ENCODE results near the gene SRXN1.

DNA sequence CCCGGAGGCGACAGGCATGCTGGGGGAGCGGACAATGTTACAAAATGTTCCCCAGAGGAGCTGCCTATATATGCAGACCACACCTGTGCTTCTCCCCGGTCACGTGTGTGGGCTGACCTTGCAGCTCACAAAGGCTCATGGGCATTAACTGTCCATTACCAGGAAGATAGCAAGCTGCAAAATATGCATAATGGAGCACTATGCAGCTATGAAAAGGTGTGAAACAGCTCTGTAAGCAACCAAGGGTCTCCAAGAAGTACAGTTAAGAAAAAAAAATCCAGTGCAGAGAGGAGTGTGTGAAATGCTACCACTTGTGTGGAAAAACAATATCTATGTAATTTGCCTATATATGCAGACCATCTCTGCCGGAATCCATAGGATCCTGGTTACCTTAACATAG is 52.3 kb downstream of the SRXN1 start:
- TF ChIP-seq, protein P1, sequence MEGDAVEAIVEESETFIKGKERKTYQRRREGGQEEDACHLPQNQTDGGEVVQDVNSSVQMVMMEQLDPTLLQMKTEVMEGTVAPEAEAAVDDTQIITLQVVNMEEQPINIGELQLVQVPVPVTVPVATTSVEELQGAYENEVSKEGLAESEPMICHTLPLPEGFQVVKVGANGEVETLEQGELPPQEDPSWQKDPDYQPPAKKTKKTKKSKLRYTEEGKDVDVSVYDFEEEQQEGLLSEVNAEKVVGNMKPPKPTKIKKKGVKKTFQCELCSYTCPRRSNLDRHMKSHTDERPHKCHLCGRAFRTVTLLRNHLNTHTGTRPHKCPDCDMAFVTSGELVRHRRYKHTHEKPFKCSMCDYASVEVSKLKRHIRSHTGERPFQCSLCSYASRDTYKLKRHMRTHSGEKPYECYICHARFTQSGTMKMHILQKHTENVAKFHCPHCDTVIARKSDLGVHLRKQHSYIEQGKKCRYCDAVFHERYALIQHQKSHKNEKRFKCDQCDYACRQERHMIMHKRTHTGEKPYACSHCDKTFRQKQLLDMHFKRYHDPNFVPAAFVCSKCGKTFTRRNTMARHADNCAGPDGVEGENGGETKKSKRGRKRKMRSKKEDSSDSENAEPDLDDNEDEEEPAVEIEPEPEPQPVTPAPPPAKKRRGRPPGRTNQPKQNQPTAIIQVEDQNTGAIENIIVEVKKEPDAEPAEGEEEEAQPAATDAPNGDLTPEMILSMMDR (IDR thresholded peaks at IDR 0.05 in 4 of 5, conservative IDR thresholded peaks at IDR 0.05 in 1 of 5), result no peak
- TF ChIP-seq POLR2A (IDR thresholded peaks at IDR 0.05), result no peak
